Sigmoid colon (tissue), 7 donors: Measurements from ENCODE around the gene TNP2. TPM values are rescaled to one million over a fixed set of nuclear protein-coding genes. Genes with fewer than 3 reads are reported as not detected.

Experiments used
- DNase-seq: peaks from one replicate; pipeline ENCODE4 v3.0.0-alpha.2; 2019
- H3K27ac ChIP-seq, 4 donors: fragments of 200-600 bp; sonication (generic); one replicate each; pipeline ENCODE4 v1.5.1; 2016 to 2019; ENCODE audit warnings: mild to moderate bottlenecking in 1 of 4
- H3K27me3 ChIP-seq, 3 donors: fragments of 200-600 bp; sonication (generic); one replicate each; pipeline ENCODE4 v1.5.1; 2019; ENCODE audit warnings: mild to moderate bottlenecking in 1 of 3
- H3K36me3 ChIP-seq, 4 donors: fragments of 200-600 bp; sonication (generic); one replicate each; pipeline ENCODE4 v1.5.1; 2016 to 2019
- H3K4me1 ChIP-seq, 4 donors: fragments of 200-600 bp; sonication (generic); one replicate each; pipeline ENCODE4 v1.5.1; 2017 to 2019
- H3K4me3 ChIP-seq, 4 donors: fragments of 200-600 bp; sonication (generic); one replicate each; pipeline ENCODE4 v1.5.1; 2017 to 2019; ENCODE audit warnings: mild to moderate bottlenecking in 2 of 4, moderate library complexity in 1 of 4
- H3K9me3 ChIP-seq, 4 donors: fragments of 200-600 bp in 3 of 4; sonication (generic) in 3 of 4; one replicate each; pipeline versions ENCODE4 v1.5.1 to v1.6.1; 2013 to 2019
- EP300 ChIP-seq, 4 donors: sonication (generic); formaldehyde crosslinking; IDR thresholded peaks; one replicate each; pipeline ENCODE4 v1.6.1; 2017; ENCODE audit warnings: antibody characterized with exemption in 4 of 4
- POLR2A ChIP-seq, 2 donors: fragments of 450-650 bp; IDR thresholded peaks; one replicate each; pipeline ENCODE4 v1.6.1; 2016; ENCODE audit warnings: antibody characterized with exemption in 2 of 2, mild to moderate bottlenecking in 2 of 2, moderate library complexity in 2 of 2
- POLR2AphosphoS5 ChIP-seq, 4 donors: sonication (generic); formaldehyde crosslinking; IDR thresholded peaks; one replicate each; pipeline ENCODE4 v1.6.1; 2017; ENCODE audit warnings: antibody characterized with exemption in 4 of 4
- WGBS, 2 donors: extraction: QIAGEN DNeasy Blood & Tissue Kit; methylation state at CpG; one replicate each; pipeline ENCODE4 v1.1.7; 2013; 5-methylcytosine and 5-hydroxymethylcytosine counted together
- intact Hi-C: fragments of 100-400 bp; cut with DNase I; formaldehyde crosslinking; loops from one replicate; pipeline ENCODE4 v1.15.1; 2023
- polyA plus RNA-seq, 3 donors: library from polyadenylated mRNA; stranded (reverse); fragments of 200-250 nt; gene quantifications; one replicate each; pipeline ENCODE4 v1.2.3, GENCODE V29; 2013
- small RNA-seq, 3 donors: library from RNA; depleted of rRNA; stranded (forward); fragments of <200 nt; gene quantifications; one replicate each; pipeline ENCODE3, GENCODE V24; 2016
- total RNA-seq, 4 donors: library from RNA; depleted of rRNA; stranded (reverse); fragments of >200 nt; gene quantifications; one replicate each; pipeline ENCODE4 v1.1.0, GENCODE V29; 2016
- TF ChIP-seq, protein P1 (sequence below), 4 experiments: fragments of 450-650 bp in 3 of 4; fragments of 200-600 bp in 1 of 4; IDR thresholded peaks; one replicate each; pipeline ENCODE4 v1.5.1; 2016 to 2019; ENCODE audit warnings: antibody characterized with exemption in 4 of 4, mild to moderate bottlenecking in 3 of 4, moderate library complexity in 2 of 4
- donor health status: healthy with polysubstance abuse.
- donor health status: Bipolar disorder and iron deficiency.
- donor health status: healthy.

The TNP2 gene
- total and polyA plus RNA-seq, 7 donors = not detected

DNA sequence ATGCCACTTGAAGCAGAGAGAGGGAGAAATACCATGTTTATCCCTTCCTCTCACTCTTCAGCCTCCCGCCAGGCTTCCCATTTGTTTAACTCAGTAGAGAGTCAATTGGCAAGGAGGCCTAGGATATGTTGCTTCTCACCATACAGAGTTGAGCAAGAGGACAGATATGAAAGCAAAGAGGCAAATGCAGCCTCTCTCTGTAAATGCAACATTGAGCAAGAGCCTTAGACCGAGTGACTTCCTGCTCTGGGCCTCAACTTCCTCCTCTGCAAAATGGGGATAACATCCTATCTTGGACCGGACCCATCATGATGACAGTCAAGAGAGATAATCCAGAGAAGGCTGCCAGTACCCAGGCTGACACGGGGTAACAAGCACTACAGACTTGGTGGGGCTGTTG is 49.9 kb downstream of the TNP2 start:
- no peak for DNase-seq
- Histone ChIP-seq H3K36me3 (no peaks in the 10 kb centered on the region), H3K27ac (no peak overlapping the region), H3K4me1 (peaks cover 0 to 4% (median 0%) of the 10 kb centered on the region in 4 donors), H3K27me3 (no peaks in the 10 kb centered on the region), H3K4me3 (no peak overlapping the region), H3K9me3 (peaks cover 0 to 12% (median 6%) of the 10 kb centered on the region in 4 donors)
- 78 to 89% methylated on average over 4 of the region's 4 CpGs for WGBS, 2 donors
- TF ChIP-seq POLR2AphosphoS5 (IDR thresholded peaks at IDR 0.05) (no peak), POLR2A (IDR thresholded peaks at IDR 0.05) (no peak), EP300 (IDR thresholded peaks at IDR 0.05) (no peak)
- TF ChIP-seq, protein P1, sequence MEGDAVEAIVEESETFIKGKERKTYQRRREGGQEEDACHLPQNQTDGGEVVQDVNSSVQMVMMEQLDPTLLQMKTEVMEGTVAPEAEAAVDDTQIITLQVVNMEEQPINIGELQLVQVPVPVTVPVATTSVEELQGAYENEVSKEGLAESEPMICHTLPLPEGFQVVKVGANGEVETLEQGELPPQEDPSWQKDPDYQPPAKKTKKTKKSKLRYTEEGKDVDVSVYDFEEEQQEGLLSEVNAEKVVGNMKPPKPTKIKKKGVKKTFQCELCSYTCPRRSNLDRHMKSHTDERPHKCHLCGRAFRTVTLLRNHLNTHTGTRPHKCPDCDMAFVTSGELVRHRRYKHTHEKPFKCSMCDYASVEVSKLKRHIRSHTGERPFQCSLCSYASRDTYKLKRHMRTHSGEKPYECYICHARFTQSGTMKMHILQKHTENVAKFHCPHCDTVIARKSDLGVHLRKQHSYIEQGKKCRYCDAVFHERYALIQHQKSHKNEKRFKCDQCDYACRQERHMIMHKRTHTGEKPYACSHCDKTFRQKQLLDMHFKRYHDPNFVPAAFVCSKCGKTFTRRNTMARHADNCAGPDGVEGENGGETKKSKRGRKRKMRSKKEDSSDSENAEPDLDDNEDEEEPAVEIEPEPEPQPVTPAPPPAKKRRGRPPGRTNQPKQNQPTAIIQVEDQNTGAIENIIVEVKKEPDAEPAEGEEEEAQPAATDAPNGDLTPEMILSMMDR (IDR thresholded peaks at IDR 0.05) = no peak
- intact Hi-C loops = no loop called here

DNA sequence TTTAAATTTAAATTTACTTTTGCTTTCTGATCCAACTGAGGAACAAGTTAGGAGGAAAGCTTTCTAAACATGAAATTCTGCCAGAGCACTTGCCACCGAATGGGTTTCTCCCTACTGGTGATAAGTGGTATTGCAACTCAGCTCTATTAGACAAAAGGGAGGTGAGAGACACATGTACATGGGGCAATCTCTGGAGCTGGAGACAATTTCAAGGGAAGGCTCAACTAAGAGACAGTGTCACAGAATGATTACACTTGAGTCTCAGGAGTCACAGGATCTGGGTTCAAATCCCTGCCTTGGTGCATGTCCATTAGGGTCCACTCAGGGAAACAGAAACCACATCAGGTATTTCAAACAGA is 50.5 kb downstream of the TNP2 start:
- 91 to 94% methylated on average over 1 of the region's 1 CpG for WGBS, 2 donors
- H3K27ac ChIP-seq = no peak overlapping the region
- intact Hi-C loops = no loop called here
- no peak for TF ChIP-seq EP300 (IDR thresholded peaks at IDR 0.05)
- no peak for TF ChIP-seq POLR2AphosphoS5 (IDR thresholded peaks at IDR 0.05)
- TF ChIP-seq POLR2A (IDR thresholded peaks at IDR 0.05) = no peak
- TF ChIP-seq, protein P1 (IDR thresholded peaks at IDR 0.05) = no peak
- H3K27me3 ChIP-seq = no peaks in the 10 kb centered on the region
- H3K36me3 ChIP-seq = no peaks in the 10 kb centered on the region
- DNase-seq = no peak
- peaks cover 0 to 12% (median 6%) of the 10 kb centered on the region in 4 donors for H3K9me3 ChIP-seq
- H3K4me1 ChIP-seq = no peaks in the 10 kb centered on the region
- no peak overlapping the region for H3K4me3 ChIP-seq

Small RNA genes lying within 50 kb of the gene (small RNA-seq; reads per million reads assigned to genes)
- 0 reads per million in 3 donors for gene MIR548H2
- gene RF00019 = 0 reads per million in 3 donors
- 0 reads per million in 3 donors for gene RF00554

Other genes starting within 250 kb of the TNP2 start
- gene SOCS1, start 13.1 kb downstream of the TNP2 start, total RNA-seq = 1 to 10 TPM in 3 of 4 donors, under 1 TPM in 1; 0.66 to 8.8 (median 3.4) TPM
- gene SOCS1, start 13.1 kb downstream of the TNP2 start, polyA plus RNA-seq = 10 to 100 TPM in 1 of 3 donors, 1 to 10 TPM in 1, not detected in 1; 3.9 to 26.4 TPM
- gene PRM3, start 4.3 kb upstream of the TNP2 start, total RNA-seq = not detected
- not detected for gene PRM3, start 4.3 kb upstream of the TNP2 start, polyA plus RNA-seq
- gene PRM2, start 7.2 kb upstream of the TNP2 start, total RNA-seq = not detected
- gene PRM2, start 7.2 kb upstream of the TNP2 start, polyA plus RNA-seq = not detected
- gene PRM1, start 12.0 kb upstream of the TNP2 start, total RNA-seq = not detected
- gene PRM1, start 12.0 kb upstream of the TNP2 start, polyA plus RNA-seq = not detected
- 1 to 10 TPM in 2 of 4 donors, under 1 TPM in 2; 0.36 to 2.2 (median 1.2) TPM for gene RMI2, start 76.1 kb upstream of the TNP2 start, total RNA-seq
- 10 to 100 TPM in 1 of 3 donors, 1 to 10 TPM in 2; 5.4 to 19.3 (median 8.1) TPM for gene RMI2, start 76.1 kb upstream of the TNP2 start, polyA plus RNA-seq